ENCODE data around the gene AREL1.
A peak's percentile ranks its signal among the peaks of the same experiment; 100 is the strongest.
"Not testable (repeated sequence)": the region's sequence is repeated elsewhere in the genome, so short reads cannot be mapped to it uniquely, and the experiment has no call there.

The AREL1 gene, protein sequence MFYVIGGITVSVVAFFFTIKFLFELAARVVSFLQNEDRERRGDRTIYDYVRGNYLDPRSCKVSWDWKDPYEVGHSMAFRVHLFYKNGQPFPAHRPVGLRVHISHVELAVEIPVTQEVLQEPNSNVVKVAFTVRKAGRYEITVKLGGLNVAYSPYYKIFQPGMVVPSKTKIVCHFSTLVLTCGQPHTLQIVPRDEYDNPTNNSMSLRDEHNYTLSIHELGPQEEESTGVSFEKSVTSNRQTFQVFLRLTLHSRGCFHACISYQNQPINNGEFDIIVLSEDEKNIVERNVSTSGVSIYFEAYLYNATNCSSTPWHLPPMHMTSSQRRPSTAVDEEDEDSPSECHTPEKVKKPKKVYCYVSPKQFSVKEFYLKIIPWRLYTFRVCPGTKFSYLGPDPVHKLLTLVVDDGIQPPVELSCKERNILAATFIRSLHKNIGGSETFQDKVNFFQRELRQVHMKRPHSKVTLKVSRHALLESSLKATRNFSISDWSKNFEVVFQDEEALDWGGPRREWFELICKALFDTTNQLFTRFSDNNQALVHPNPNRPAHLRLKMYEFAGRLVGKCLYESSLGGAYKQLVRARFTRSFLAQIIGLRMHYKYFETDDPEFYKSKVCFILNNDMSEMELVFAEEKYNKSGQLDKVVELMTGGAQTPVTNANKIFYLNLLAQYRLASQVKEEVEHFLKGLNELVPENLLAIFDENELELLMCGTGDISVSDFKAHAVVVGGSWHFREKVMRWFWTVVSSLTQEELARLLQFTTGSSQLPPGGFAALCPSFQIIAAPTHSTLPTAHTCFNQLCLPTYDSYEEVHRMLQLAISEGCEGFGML

DNA sequence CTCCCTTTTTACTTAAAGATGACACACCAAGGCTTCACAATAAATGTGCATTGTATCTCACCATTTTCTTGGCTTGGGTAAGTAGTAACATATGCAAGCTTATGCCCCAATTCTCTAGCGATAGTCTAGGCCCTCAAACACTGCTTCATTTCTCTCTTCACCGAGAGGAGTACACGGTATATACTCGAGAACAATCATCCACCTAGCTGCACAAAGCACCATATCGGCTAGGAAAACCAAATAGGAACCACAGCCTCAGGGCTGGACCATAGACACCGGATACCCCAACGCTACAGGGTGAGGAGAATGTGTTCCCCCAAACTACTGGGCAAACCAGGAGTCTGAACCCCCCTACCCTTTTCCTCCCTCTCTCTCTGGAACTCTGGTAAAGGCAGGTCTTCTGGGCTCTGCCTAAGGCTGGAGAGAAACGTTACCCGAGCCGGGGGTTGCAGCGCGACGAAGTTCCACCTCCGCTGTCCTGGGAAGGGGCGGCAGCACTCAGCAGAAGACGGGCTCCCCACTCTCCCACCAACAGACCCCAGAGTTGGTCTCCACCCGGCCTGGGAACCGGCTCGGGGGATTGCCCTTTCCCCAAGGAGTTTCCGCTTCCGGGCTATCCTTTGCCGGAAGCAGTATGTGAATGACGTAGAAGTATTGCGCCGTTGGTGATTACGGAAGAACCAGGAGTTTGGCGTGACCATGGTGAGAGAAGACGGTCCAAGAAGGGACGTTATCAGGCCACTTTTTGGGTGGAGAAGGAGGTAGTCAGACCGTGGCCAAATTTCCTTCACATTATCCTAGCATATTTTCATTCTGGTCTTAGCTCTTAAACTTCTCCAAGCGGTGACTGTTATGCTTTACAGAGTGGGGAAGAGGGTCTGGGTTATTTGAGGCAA lies at the start of gene AREL1, which contains the start of gene FCF1:
TSS of gene AREL1 (minus strand) at position 582 of the 896 bp plus-strand sequence. CDS start 27,465 bp downstream, outside the sequence.
TSS of gene FCF1 (plus strand) at position 646 of the 896 bp plus-strand sequence. CDS start at position 700, 54 bp downstream.
- DNase-seq: peak; percentile 91 to 97

DNA sequence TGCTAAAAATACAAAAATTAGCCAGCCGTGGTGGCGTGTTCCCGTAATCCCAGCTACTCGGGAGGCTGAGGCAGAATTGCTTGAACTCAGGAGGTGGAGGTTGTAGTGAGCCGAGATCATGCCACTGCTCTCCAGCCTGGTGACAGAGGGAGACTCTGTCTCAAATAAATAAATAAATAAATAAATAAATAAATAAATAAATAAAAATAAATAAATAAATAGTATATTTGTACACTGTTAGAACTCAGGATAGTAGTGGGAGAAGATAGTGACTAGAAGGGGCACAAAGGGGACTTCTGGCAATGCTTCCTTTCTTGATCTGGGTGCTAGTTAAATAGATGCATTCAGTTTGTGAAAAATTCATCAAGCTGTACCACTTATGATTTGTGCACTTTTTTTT lies 45.6 kb upstream of the AREL1 start:
- not testable (repeated sequence) for DNase-seq

DNA sequence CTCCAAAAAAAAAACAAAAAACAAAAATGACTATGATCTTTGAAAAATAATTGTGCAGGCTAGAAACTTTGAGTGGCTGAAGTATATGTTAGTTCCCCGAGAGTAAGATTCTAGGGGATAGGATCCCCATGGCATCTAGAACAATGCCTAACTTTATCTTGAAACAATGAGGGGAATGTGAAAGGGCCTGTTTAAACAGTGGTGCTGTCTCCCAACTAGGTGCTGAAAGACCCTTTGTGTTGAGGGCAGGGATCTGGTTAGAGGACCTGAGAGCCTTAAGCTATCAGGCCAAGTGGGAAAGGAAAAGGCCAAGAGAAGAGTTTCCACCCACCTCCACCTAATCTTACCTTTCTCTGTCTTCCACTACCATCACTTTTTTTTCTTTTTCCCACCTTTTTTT lies 43.4 kb upstream of the AREL1 start:
- DNase-seq: no peak

DNA sequence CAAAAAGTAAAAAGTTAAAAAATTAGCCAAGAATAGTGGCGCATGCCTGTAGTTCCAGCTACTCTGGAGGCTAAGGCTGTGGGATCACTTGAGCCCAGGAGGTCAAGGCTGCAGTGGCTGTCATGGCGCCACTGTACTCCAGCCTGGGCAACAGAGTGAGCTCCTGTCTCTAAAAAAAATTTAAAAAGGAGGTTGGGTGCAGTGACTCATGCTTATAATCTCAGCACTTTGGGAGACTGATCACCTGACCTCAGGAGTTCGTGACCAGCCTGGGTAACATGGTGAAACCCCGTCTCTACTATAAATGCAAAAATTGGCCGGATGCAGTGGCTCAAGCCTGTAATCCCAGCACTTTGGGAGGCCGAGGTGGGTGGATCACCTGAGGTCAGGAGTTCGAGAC lies 42.0 kb upstream of the AREL1 start:
- DNase-seq: no peak

DNA sequence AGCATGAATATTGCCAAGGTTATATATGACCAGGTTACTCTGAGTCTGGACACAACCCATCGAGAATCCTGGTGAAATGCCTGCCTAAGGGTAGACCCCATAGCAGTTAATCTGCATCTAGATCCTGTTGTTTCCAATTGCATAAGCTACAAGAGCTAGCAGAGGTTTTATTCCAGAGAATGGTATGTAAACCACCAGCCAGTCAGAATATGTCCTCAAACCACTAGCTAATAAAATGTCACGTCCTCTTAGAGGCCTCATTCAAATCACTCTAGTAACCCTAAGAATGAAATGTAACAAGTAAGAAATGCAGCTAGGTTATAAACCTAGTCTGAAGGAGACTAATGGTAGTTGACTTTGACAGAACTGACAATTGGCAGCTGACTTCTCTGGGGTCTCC lies 41.3 kb upstream of the AREL1 start:
- no peak for DNase-seq

DNA sequence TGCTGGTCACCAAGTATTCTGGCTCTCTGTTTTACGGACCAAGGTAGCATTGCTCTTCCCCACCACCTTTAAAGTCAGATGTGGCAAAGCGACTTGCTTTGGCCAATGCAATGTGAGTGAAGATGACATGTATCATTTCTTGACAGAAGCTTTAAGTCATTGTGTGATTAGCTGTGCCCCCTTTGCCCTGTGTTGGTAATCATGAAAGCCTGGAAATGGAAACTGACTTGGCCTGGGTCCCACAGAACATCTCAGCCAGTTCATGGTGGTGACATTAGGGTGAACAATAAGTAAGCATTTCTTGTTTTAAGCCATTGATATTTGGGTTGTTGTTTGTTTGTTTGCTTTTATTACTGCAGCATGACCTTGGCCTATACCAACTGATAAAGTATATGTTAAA lies 34.4 kb upstream of the AREL1 start:
- no peak for DNase-seq

DNA sequence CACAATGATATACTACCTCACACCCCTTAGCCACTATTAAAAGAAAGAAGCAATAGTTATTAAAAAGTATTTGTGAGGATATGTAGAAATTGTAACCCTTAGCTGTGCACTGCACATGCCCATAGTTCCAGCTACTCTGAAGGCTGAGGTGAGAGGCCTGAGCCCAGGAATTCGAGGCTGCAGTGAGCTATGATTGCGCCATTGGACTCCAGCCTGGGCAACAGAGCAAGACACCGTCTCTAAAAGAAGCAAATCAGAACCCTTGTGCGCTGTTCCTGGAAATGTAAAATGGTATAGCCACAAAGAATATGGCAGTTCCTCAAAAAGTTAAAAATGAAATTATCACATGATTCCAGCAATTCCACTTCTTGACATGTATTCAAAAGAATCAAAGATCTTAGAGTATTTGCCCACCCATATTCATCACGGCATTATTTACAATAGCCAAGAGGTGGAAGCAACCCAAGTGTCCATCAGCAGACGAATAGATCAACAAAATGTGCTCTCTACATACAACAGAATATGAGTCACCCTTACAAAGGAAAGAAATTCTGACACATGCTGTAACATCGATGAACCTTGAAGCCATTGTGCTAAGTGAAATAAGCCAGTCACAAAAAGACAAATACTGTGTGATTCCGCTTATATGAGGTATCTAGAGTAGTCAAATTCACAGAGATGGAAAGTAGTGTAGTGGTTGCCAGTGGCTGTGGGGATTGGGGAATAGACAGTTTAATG lies 26.6 kb upstream of the AREL1 start:
- DNase-seq: no peak

DNA sequence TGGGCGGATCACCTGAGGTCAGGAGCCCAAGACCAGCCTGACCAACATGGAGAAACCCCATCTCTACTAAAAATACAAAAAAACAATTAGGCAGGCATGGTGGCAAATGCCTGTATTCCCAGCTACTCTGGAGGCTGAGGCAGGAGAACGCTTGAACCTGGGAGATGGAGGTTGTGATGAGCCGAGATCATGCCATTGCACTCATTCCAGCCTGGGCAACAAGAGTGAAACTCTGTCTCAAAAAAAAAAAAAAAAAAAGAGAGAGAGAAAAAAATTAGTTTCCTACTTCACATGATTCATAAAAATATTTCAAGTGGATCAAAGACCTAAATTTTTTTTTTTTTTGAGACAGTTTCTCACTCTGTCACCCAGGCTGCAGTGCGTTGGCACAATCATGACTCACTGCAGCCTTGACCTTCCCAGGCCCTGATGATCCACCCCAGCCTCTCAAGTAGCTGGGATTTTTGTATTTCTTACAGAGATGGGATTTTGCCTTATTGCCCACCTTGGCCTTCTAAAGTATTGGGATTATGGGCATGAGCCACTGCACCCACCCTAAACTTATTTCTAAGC lies 25.0 kb upstream of the AREL1 start:
- DNase-seq: no peak

DNA sequence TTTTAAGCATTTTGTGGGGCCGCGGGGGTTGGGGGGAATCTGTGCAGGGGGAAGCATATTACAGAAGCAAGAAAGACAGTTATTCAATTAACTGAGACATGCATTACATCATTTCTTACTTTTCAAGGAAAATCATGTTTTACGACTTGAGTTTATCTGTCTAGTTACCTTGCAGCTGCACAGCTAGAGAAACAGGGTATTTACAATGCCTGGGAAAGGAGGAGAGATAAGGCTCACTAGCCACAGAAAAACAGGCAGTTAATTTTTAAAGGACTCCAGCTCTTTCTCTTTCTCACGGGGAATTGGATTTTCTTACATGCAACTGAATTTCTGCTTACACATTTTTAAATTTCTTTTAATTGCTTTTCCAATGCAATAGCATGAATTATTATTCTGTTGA lies 22.2 kb upstream of the AREL1 start:
- no peak for DNase-seq

DNA sequence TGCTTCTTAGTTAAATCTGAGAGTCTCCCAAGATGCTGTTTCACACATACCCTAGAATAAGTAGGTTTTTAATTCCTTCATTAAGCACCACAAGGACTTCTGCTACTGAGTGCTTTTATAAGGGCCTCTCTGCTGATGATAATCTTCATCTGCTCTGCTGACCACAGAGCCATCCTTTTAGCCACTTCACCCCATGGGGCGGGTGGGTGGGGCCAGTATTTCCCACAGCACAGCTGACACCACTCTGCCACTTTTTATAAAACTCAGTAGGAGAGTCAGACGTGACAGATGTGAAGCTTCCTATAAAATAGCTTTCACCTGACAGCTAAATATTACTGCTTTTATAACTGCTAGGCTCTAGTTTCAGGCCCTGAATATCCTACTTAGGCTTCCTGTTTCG lies 20.3 kb upstream of the AREL1 start:
- no peak for DNase-seq

DNA sequence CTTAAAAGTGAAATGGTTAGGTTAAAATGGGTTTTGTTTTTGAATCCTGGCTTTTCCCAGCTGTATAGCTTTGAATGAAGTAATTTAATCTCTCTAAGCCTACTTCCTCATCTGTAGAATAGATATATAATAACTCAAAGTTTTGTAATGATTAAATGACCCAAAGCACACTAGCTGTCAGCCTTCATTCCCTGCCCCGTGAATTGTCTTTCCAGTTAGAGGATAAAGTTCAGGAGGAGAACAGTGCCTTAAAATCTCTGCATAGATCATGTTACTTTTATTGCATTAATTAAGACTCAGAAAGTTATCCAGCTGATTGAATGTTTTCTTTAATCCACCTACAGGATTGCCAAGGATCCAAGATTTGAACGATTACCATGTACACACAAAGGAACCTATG lies 19.5 kb upstream of the AREL1 start:
- no peak for DNase-seq

DNA sequence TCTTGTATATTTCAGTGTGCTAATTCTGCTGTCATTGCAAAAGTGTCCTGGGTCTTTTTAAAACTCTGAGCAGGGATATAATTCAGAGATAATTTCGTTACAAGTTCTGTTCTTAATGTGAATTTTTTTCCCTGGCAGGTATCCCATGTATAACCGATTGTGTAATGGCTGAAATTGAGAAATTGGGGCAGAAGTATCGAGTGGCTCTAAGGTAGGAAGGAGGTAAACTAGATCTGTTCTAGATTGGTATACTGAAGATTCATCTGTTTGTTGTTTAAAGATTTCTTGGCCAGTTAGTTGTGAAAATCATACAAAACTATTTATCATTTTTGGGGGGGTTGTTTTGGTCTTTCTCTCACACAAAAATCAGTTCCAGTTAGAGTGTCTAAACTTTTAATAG lies 10.3 kb upstream of the AREL1 start:
- no peak for DNase-seq

DNA sequence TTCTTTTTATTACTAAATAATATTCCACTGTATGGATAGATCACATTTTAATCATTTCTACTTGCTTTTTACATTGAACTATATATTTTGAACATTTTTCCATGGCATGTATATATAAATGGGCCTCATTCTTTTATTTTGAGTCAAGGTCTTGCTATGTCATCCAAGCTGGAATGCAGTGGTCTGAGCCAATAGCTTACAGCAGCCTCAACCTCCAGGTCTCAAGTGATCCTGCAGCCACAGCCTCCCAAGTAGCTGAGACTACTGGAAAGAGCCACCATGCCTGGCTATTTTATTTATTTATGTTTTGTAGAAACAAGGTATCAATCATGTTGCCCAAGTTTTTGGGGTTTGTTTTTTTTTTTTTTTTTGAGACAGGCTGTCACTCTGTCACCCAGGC lies 7.6 kb upstream of the AREL1 start:
- no peak for DNase-seq

DNA sequence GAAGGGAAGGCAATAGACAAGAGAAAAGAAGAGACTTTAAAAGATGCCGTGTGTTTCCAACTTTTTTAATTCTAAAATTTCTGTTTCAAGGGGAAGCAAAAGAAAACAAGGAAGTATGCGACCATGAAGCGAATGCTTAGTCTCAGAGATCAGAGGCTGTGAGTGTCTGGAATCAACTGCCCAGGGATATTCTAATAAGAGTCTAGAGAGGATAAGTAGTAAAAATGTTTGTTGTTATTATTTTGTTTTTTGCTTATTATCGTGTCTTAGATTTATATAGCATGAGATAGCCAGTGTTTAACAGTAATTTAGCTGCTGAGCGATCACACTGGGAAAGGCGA lies 485 bp upstream of the AREL1 start:
- no peak for DNase-seq

DNA sequence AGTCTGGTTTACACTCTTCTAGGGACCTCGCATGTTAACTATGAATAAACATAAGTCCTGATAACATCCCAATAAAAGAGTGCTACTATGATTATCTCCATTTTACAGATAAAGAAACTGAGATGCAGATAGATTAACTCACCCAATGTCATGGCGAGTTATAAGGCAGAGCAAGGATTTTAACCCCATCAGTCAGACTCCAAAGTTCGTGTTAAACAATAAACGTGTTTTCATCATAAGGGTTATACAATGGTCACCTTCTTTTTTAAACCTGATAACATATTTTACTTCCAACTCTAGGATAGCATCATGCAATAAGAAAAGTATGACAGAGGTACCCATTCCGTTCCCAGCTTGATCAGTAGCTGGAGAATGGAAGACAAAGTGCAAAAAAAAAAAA lies 1.2 kb downstream of the AREL1 start:
- no peak for DNase-seq

DNA sequence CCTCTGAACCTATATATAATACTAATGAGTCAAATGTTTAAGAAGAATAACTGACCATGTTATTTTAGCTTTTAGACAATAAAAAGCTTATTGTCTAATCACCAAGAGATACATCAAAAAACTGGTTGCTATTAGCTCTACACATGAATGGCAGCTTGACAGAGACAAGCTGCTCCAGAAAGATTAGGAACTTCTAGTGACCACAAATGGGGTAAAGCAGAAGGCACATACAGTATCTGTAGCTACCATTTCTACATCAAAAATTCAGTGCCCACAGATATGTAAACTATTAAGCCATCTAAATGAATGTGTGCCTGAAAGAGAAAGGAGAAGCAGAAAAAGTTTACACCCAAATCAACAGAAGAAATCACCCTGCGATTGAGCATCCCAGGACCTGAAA lies 2.4 kb downstream of the AREL1 start:
- no peak for DNase-seq

DNA sequence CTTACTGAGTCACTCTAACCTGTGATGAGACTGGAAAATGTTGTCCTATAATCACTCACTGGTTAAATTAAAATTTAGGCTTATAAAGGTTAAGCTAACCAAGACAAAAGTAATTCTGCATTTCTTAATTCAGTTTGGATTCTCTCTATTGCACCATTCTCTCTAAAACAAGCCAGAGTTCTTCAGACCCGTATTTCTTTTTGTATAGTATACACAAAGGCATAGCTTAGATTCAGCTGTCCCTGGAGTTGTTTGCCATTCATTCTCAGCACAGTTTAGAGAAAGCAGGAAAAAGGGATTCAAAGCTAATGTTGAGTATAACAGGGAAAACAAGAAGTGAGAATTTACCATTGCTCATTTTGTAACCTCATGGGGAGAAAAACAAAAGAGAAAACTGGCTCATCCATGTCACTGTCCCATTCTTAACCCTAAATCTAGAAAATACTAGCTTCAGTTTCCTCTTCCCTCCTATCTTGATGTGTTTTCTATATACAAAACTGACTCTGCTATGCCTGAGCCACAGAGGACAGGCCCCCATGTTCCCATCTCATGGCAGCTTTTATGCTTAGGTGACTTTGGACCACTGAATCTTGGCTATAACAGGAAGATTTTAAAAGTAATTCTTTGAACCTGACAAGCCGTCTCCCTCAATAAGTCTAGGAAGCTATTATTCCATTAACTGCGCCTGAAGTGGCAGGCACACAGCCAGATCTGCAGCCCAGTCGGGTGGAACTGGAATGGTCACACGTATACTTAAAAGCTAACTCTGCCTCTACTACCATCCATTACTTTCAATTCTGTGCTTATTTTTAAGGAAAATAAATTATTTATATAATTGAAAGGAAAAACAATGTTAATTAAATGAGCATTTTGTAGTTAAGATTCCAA lies 7.0 kb downstream of the AREL1 start:
- DNase-seq: peak in 1 of 2 donors; percentile 9

DNA sequence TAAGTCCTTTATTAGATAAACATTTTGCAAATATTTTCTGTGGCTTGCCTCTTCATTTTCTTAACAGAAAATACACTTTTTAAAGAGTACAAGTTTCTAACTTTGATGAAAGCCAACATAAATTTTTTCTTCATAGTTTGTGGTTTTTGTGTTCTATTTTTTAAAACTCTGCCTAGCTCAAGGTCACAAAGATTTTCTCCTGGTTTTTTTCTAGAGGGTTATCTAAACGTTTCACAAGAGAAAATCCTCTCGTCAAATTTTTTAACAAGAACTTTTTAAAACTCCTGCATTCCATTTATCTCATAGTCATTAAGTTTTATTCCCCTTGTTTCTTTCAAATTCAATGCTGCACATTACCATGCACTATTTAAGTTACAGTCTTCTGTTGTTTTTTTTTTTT lies 8.2 kb downstream of the AREL1 start:
- no peak for DNase-seq

DNA sequence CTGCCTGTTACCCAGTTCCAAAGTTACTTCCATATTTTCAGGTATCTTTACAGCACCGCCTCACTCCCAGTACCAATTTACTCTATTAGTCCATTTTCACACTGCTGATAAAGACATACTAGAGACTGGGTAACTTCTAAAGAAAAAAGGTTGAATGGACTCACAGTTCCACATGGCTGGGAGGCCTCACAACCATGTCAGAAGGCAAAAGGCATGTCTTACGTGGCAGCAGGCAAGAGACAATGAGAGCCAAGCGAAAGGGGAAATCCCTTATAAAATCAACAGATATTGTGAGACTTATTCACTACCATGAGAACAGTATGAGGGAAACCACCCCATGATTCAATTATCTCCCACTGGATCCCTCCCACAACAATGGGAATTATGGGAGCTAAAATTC lies 9.8 kb downstream of the AREL1 start:
- no peak for DNase-seq

DNA sequence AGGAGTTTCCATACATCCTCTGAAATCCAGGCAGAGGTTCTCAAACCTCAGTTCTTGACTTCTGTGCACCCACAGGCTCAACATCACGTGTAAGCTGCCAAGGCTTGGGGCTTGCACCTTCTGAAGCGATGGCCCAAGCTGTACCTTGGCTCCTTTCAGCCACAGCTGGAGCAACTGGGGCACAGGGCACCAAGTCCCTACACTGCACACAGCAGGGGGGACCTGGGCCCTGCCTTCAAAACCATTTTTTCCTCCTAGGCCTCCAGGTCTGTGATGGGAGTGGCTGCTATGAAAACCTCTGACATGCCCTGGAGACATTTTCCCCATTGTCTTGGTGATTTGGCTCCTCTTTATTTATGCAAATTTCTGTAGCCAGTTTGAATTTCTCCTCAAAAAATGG lies 10.6 kb downstream of the AREL1 start:
- DNase-seq: no peak

DNA sequence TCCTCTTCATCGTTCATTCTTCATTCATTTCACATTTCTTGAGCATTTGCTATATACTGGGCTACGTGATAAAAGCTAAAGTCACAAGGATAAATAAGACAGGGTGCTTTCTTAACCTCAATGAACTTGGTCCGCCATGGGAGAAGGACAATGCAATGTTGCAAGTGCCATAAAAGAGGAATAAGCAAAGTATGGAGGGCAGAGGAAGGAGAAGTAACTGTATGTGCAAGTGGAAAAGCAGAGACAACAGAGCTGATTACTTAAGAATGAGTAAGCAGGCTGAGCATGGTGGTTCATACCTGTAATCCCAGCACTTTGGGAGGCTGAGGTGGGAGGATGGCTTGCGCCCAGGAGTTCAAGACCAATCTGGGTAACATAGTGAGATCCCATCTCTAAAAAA lies 14.4 kb downstream of the AREL1 start:
- peak; percentile 70 to 83 for DNase-seq
